H1 (cell line): ENCODE data around the gene TDP1. TPM values are rescaled to one million over a fixed set of nuclear protein-coding genes. Genes with fewer than 3 reads are reported as not detected.

Experiments
- CTCF ChIA-PET: fragments of 300-600 bp; sonication (Branson Sonifier 250); formaldehyde crosslinking; loops from one replicate; lab custom pipeline; 2021; ENCODE audit not compliant: partially characterized antibody; lab: Charles Lee
- POLR2A ChIA-PET: fragments of 300-600 bp; sonication (Branson Sonifier 250); formaldehyde crosslinking; loops from one replicate; lab custom pipeline; 2021; ENCODE audit warnings: inconsistent platforms; ENCODE audit not compliant: partially characterized antibody; lab: Charles Lee
- DNase-seq, 2 experiments: peaks; one replicate each; pipeline versions ENCODE4 v3.0.0 to v3.0.0-alpha.2; 2010 to 2022; ENCODE audit warnings: low spot score in 2 of 2, low read depth in 1 of 2, mixed read lengths in 1 of 2
- FAIRE-seq: peaks from 2 replicates; lab custom pipeline; 2011; peaks lifted over from hg19 to GRCh38; lab: Jason Lieb, UNC
- H2AFZ ChIP-seq: 2 replicates; pipeline ENCODE4 v1.8.1; 2012; ENCODE audit warnings: low read length, inconsistent platforms
- H2AK5ac ChIP-seq: 2 replicates; pipeline ENCODE4 v1.6.1; 2013; ENCODE audit warnings: low read depth, low read length
- H2BK120ac ChIP-seq: replicated peaks from 2 replicates; pipeline ENCODE3; 2013; ENCODE audit warnings: low read depth, low read length, inconsistent platforms
- H2BK12ac ChIP-seq: 2 replicates; pipeline ENCODE4 v1.6.1; 2013; ENCODE audit warnings: low read depth, low read length
- H2BK15ac ChIP-seq: 2 replicates; pipeline ENCODE4 v1.6.1; 2013; ENCODE audit warnings: low read length
- H2BK20ac ChIP-seq: 2 replicates; pipeline ENCODE4 v1.6.1; 2013; ENCODE audit warnings: low read length
- H2BK5ac ChIP-seq: 2 replicates; pipeline ENCODE4 v1.6.1; 2013; ENCODE audit warnings: low read depth, low read length
- H3K14ac ChIP-seq: 2 replicates; pipeline ENCODE4 v1.6.1; 2013; ENCODE audit warnings: inconsistent platforms; ENCODE audit not compliant: insufficient read length
- H3K18ac ChIP-seq: 2 replicates; pipeline ENCODE4 v1.6.1; 2013; ENCODE audit warnings: low read length; ENCODE audit errors: extremely low read depth
- H3K23ac ChIP-seq: 2 replicates; pipeline ENCODE4 v1.6.1; 2013; ENCODE audit warnings: inconsistent platforms; ENCODE audit not compliant: insufficient read length
- H3K23me2 ChIP-seq: 2 replicates; pipeline ENCODE4 v1.6.1; 2013; ENCODE audit warnings: low read depth, low read length
- H3K27ac ChIP-seq: 2 replicates; pipeline ENCODE4 v1.6.1; 2011; ENCODE audit warnings: low read depth, low read length, inconsistent platforms
- H3K27me3 ChIP-seq, 4 experiments: replicated peaks in 1 of 4; 1 replicate in 1 of 4; 2 replicates in 3 of 4; pipeline versions ENCODE4 v1.6.1 to v1.8.1; 2011 to 2013; ENCODE audit warnings: low read length in 3 of 4, mild to moderate bottlenecking in 3 of 4, inconsistent platforms in 2 of 4, mixed read lengths in 2 of 4, moderate library complexity in 1 of 4; ENCODE audit not compliant: control insufficient read depth in 3 of 4, insufficient read depth in 3 of 4; ENCODE audit errors: extremely low read depth in 1 of 4
- H3K36me3 ChIP-seq, 4 experiments: 2 replicates each; pipeline versions ENCODE4 v1.6.1 to v1.8.1; 2011 to 2013; ENCODE audit warnings: mild to moderate bottlenecking in 4 of 4, low read length in 3 of 4, moderate library complexity in 2 of 4, control low read depth in 1 of 4, inconsistent platforms in 1 of 4; ENCODE audit not compliant: insufficient read depth in 4 of 4, control insufficient read depth in 2 of 4
- H3K4ac ChIP-seq: replicated peaks from 2 replicates; pipeline ENCODE3; 2013; ENCODE audit warnings: low read length, low read depth, mixed read lengths, inconsistent platforms; ENCODE audit not compliant: insufficient read length
- H3K4me1 ChIP-seq, 4 experiments: replicated peaks in 1 of 4; 1 replicate in 1 of 4; 2 replicates in 3 of 4; pipeline versions ENCODE4 v1.6.1 to v1.8.1; 2011 to 2013; ENCODE audit warnings: low read length in 3 of 4, inconsistent platforms in 2 of 4, mixed read lengths in 1 of 4; ENCODE audit not compliant: insufficient read depth in 4 of 4, control insufficient read depth in 3 of 4
- H3K4me2 ChIP-seq, 2 experiments: 2 replicates each; pipeline versions ENCODE4 v1.6.1 to v1.8.1; 2011 to 2013; ENCODE audit warnings: low read depth in 2 of 2, low read length in 2 of 2, control low read depth in 1 of 2, inconsistent platforms in 1 of 2, mild to moderate bottlenecking in 1 of 2; ENCODE audit not compliant: insufficient read depth in 1 of 2
- H3K4me3 ChIP-seq, 4 experiments: fragments of 200-600, 300-600 bp in 1 of 4; sonication (generic), shearing (Covaris generic), sonication (Bioruptor Twin) in 1 of 4; 2 replicates each; pipeline versions ENCODE4 v1.5.1 to v1.8.1; 2011 to 2016; ENCODE audit warnings: low read length in 4 of 4, low read depth in 3 of 4, control low read depth in 2 of 4, inconsistent platforms in 2 of 4, mild to moderate bottlenecking in 2 of 4, mixed read lengths in 1 of 4, moderate library complexity in 1 of 4; ENCODE audit not compliant: insufficient read depth in 2 of 4; ENCODE audit errors: extremely low read depth in 1 of 4
- H3K56ac ChIP-seq: replicated peaks from 2 replicates; pipeline ENCODE3; 2013; ENCODE audit warnings: low read depth, mild to moderate bottlenecking, mixed read lengths, low read length, inconsistent platforms; ENCODE audit not compliant: insufficient read length
- H3K79me1 ChIP-seq: 2 replicates; pipeline ENCODE4 v1.6.1; 2013; ENCODE audit warnings: low read depth, low read length, control low read depth
- H3K79me2 ChIP-seq, 2 experiments: 2 replicates each; pipeline versions ENCODE4 v1.6.1 to v1.8.1; 2012 to 2013; ENCODE audit warnings: low read length in 2 of 2, mild to moderate bottlenecking in 2 of 2, inconsistent platforms in 1 of 2; ENCODE audit not compliant: insufficient read depth in 2 of 2, control insufficient read depth in 1 of 2
- H3K9ac ChIP-seq, 4 experiments: replicated peaks in 1 of 4; 1 replicate in 1 of 4; 2 replicates in 3 of 4; pipeline versions ENCODE4 v1.6.1 to v1.8.1; 2011 to 2013; ENCODE audit warnings: low read depth in 3 of 4, low read length in 3 of 4, control low read depth in 2 of 4, mild to moderate bottlenecking in 2 of 4, moderate library complexity in 2 of 4, inconsistent platforms in 1 of 4; ENCODE audit errors: extremely low read depth in 1 of 4
- H3K9me3 ChIP-seq, 2 experiments: 2 replicates each; pipeline versions ENCODE4 v1.6.1 to v1.8.1; 2012 to 2013; ENCODE audit warnings: mild to moderate bottlenecking in 2 of 2, moderate library complexity in 2 of 2, control low read depth in 1 of 2, inconsistent platforms in 1 of 2, low read depth in 1 of 2, low read length in 1 of 2, mixed read lengths in 1 of 2; ENCODE audit not compliant: insufficient read depth in 2 of 2
- H4K20me1 ChIP-seq, 2 experiments: replicated peaks in 1 of 2; 2 replicates each; pipeline versions ENCODE3 to v1.8.1; 2011 to 2013; ENCODE audit warnings: inconsistent platforms in 2 of 2, low read length in 2 of 2, mild to moderate bottlenecking in 1 of 2; ENCODE audit not compliant: insufficient read depth in 2 of 2, control insufficient read depth in 1 of 2
- H4K5ac ChIP-seq: 2 replicates; pipeline ENCODE4 v1.6.1; 2013; ENCODE audit warnings: low read length, low read depth, mixed read lengths, inconsistent platforms; ENCODE audit not compliant: insufficient read length
- H4K8ac ChIP-seq: 2 replicates; pipeline ENCODE4 v1.8.0; 2013; ENCODE audit warnings: mild to moderate bottlenecking, moderate library complexity, low read length, inconsistent platforms; ENCODE audit not compliant: insufficient read depth; ENCODE audit errors: extremely low read depth
- H4K91ac ChIP-seq: replicated peaks from 2 replicates; pipeline ENCODE3; 2013; ENCODE audit warnings: low read length, mixed read lengths, inconsistent platforms; ENCODE audit not compliant: insufficient read length
- JUN ChIP-seq: IDR thresholded peaks from 2 replicates; pipeline ENCODE4 v1.6.1; 2011; ENCODE audit warnings: low read depth, mild to moderate bottlenecking, improper control_type of control experiment, low read length
- KDM4A ChIP-seq: IDR thresholded peaks from one replicate; pipeline ENCODE4 v1.7.1; 2012; ENCODE audit warnings: low read depth, mild to moderate bottlenecking, moderate library complexity, low read length, inconsistent platforms; ENCODE audit not compliant: severe bottlenecking
- WGBS, 2 experiments: shearing (Covaris generic) in 1 of 2; methylation state at CpG; one replicate each; pipeline versions ENCODE4 v1.1.6 to v1.1.7; 2013 to 2015; ENCODE audit warnings: low lambda C conversion rate in 2 of 2, mixed read lengths in 2 of 2, inconsistent platforms in 1 of 2, low coverage in 1 of 2, missing lambda C conversion rate in 1 of 2; ENCODE audit not compliant: insufficient replicate concordance in 2 of 2, insufficient coverage in 1 of 2, insufficient read length in 1 of 2; ENCODE audit errors: extremely low coverage in 1 of 2, missing lambda C conversion rate in 1 of 2; 5-methylcytosine and 5-hydroxymethylcytosine counted together
- polyA plus RNA-seq, 7 experiments: library from polyadenylated mRNA; depleted of rRNA in 3 of 7; stranded (reverse) in 5 of 7; unstranded in 2 of 7; fragments of >200 nt in 5 of 7; fragments of 200-250 nt in 2 of 7; gene quantifications; 1 replicate in 5 of 7; 2 replicates in 1 of 7; 4 replicates in 1 of 7; pipeline versions ENCODE4 v1.2.1 to v1.2.3, GENCODE V29; 2011 to 2013; ENCODE audit warnings: missing spikeins in 2 of 7, mixed read lengths in 2 of 7
- total RNA-seq: library from RNA; stranded (reverse); fragmentation: NEBNext Ultra II Directional; extraction: Animal tissue kit (Norgen Biotek cat#: 25700); gene quantifications from 2 replicates; pipeline ENCODE4 v1.2.1, GENCODE V29; 2021

The TDP1 gene
- total and polyA plus RNA-seq, 2 of the 8 experiments (the other 6 are each of a cell fraction or from before 2014, with no cell fraction given), result 32.2 to 69.9 TPM

GRCh38 chr14:89957791-89958190 is 2.1 kb downstream of the TDP1 start:
- Histone ChIP-seq H3K9ac (no peak overlapping the region), H3K27me3 (no peaks in the 10 kb centered on the region), H3K9me3 (no peaks in the 10 kb centered on the region), H2BK12ac (no peak overlapping the region), H4K91ac (no peak overlapping the region), H3K14ac (no peak overlapping the region), H2AK5ac (no peak overlapping the region), H4K8ac (no peak overlapping the region; the same call in 1 of the 2 replicates), H2BK5ac (no peak overlapping the region), H3K79me1 (peaks cover 5% of the 10 kb centered on the region), H3K4me1 (peaks cover 0 to 10% (median 2%) of the 10 kb centered on the region in 4 experiments; a peak in 4 of 7 replicates), H3K27ac (no peak overlapping the region), H2BK120ac (no peak overlapping the region), H3K79me2 (peaks cover 0 to 19% of the 10 kb centered on the region in 2 experiments; a peak in 2 of 4 replicates), H4K20me1 (peaks cover under 1 to 5% of the 10 kb centered on the region in 2 experiments), H4K5ac (no peak overlapping the region), H3K23me2 (peaks cover 8% of the 10 kb centered on the region), H2BK15ac (no peak overlapping the region), H3K18ac (no peak overlapping the region), H3K23ac (no peak overlapping the region), H3K56ac (no peak overlapping the region), H3K4ac (no peak overlapping the region), H3K36me3 (peaks cover 0 to 11% (median under 1%) of the 10 kb centered on the region in 4 experiments; a peak in 2 of 8 replicates), H2AFZ (no peak overlapping the region), H2BK20ac (no peak overlapping the region), H3K4me3 (no peak overlapping the region), H3K4me2 (no peak overlapping the region)
- DNase-seq (no peak), FAIRE-seq (no peak)
- ChIA-PET CTCF (interaction anchor here (1.2 to 5.0 kb wide), 4 partner anchors 12 to 931 kb away, joined by 3 to 35 read pairs (median 10); no protein-coding TSS in a partner anchor), POLR2A (interaction anchor here (1.1 kb wide), 1 partner anchor 15 kb away, joined by 3 read pairs; no protein-coding TSS in a partner anchor)
- 91% methylated on average over 8 of the region's 8 CpGs; no CpG with 5 or more reads in 1 of the 2 experiments for WGBS, 2 experiments
- no peak for TF ChIP-seq JUN
- no peak for TF ChIP-seq KDM4A
